ENCODE results near the gene EBNA1BP2. TPM values are rescaled to one million over a fixed set of nuclear protein-coding genes. Genes with fewer than 3 reads are reported as not detected.

The EBNA1BP2 gene
- total RNA-seq, 1 experiment from 2014 or later: 109 TPM

- CTCF ChIA-PET: no interaction called here
- no TSS peak for BruUV-seq (replicated peaks)
- no peaks in the 10 kb centered on the region for H3K27me3 ChIP-seq (ENCODE audit: insufficient read depth, low read length)
- no peak overlapping the region for H3K9ac ChIP-seq (ENCODE audit: low read length)
- POLR2A ChIA-PET: no interaction called here
- intact Hi-C loops (cut with micrococcal nuclease): no loop called here
- DNase-seq (ENCODE audit: low read depth, low spot score): no peak
- H3K27ac ChIP-seq (ENCODE audit: low read depth, low read length): no peak overlapping the region
- peaks cover 5 to 9% of the 10 kb centered on the region in 2 experiments; a peak in 2 of 4 replicates for H3K36me3 ChIP-seq (ENCODE audit: control insufficient read depth in 1 of 2, insufficient read depth in 2 of 2, low read length in 2 of 2)
- H3K4me2 ChIP-seq (ENCODE audit: low read length): no peak overlapping the region
- RAD21 ChIA-PET (ENCODE audit: low non-redundant PET in 1 of 2, low total read pairs in 2 of 2, uncharacterized antibody in 2 of 2, unreplicated experiment in 2 of 2): no interaction called here
- no peaks in the 10 kb centered on the region for H3K9me3 ChIP-seq (ENCODE audit: control insufficient read depth in 1 of 2, insufficient read depth in 1 of 2, low read depth in 1 of 2, low read length in 2 of 2)
- H3K79me2 ChIP-seq (ENCODE audit: insufficient read depth, low read length): peaks cover 23% of the 10 kb centered on the region
- no peak overlapping the region for H3K4me3 ChIP-seq (replicated peaks in 1 of 2; ENCODE audit: low read depth in 1 of 2, low read length in 2 of 2)
- no peak overlapping the region for H2AFZ ChIP-seq (ENCODE audit: low read depth, low read length, poor library complexity, severe bottlenecking)
- no peak for TF ChIP-seq CBX3 (IDR thresholded peaks at IDR 0.05; ENCODE audit: low read depth)
- no peak for TF ChIP-seq POLR2A (IDR thresholded peaks at IDR 0.05; ENCODE audit: borderline replicate concordance, extremely low read depth, insufficient read depth, insufficient read length)
- no peak for TF ChIP-seq REST (IDR thresholded peaks at IDR 0.05; ENCODE audit: low read depth)
- no peak for TF ChIP-seq SIN3A (IDR thresholded peaks at IDR 0.05; ENCODE audit: low read depth)
- H3K4me1 ChIP-seq (ENCODE audit: control insufficient read depth in 1 of 2, insufficient read depth in 2 of 2, low read length in 2 of 2): peaks cover 5 to 7% of the 10 kb centered on the region in 2 experiments
- H3K9me2 ChIP-seq (ENCODE audit: insufficient read depth): no peaks in the 10 kb centered on the region
- no peak for ATAC-seq
- no peaks in the 10 kb centered on the region for H4K20me1 ChIP-seq (ENCODE audit: insufficient read depth)
Observed at GRCh38 chr1:43174873-43175272, 2.8 kb upstream of the EBNA1BP2 start.

GRCh38 chr1:43172527-43172972 lies 460 bp upstream of the EBNA1BP2 start:
- Histone ChIP-seq H2AFZ (ENCODE audit: low read depth, low read length, poor library complexity, severe bottlenecking) (peak overlapping the region; percentile 87), H3K9ac (ENCODE audit: low read length) (peak overlapping the region; percentile 92), H3K27ac (ENCODE audit: low read depth, low read length) (peak overlapping the region; percentile 65), H3K4me1 (ENCODE audit: control insufficient read depth in 1 of 2, insufficient read depth in 2 of 2, low read length in 2 of 2) (peaks cover 5 to 7% of the 10 kb centered on the region in 2 experiments), H3K79me2 (ENCODE audit: insufficient read depth, low read length) (peaks cover 41% of the 10 kb centered on the region), H3K4me2 (ENCODE audit: low read length) (peak overlapping the region; percentile 94), H3K36me3 (ENCODE audit: control insufficient read depth in 1 of 2, insufficient read depth in 2 of 2, low read length in 2 of 2) (peaks cover 27 to 32% of the 10 kb centered on the region in 2 experiments), H3K9me3 (ENCODE audit: control insufficient read depth in 1 of 2, insufficient read depth in 1 of 2, low read depth in 1 of 2, low read length in 2 of 2) (no peaks in the 10 kb centered on the region), H3K9me2 (ENCODE audit: insufficient read depth) (no peaks in the 10 kb centered on the region), H3K27me3 (ENCODE audit: insufficient read depth, low read length) (no peaks in the 10 kb centered on the region), H4K20me1 (ENCODE audit: insufficient read depth) (no peaks in the 10 kb centered on the region), H3K4me3 (replicated peaks in 1 of 2; ENCODE audit: low read depth in 1 of 2, low read length in 2 of 2) (peak overlapping the region; percentile 97 to 98)
- ChIA-PET CTCF (interaction anchor here (0.6 kb wide), 1 partner anchor 99 kb away, joined by 3 read pairs; no protein-coding TSS in a partner anchor), POLR2A (interaction anchor here (1.0 to 1.1 kb wide), 2 partner anchors 12 to 326 kb away, joined by 3 to 4 read pairs; partner anchors contain the start of gene ZNF691), RAD21 (ENCODE audit: low non-redundant PET in 1 of 2, low total read pairs in 2 of 2, uncharacterized antibody in 2 of 2, unreplicated experiment in 2 of 2) (no interaction called here)
- intact Hi-C loops (cut with micrococcal nuclease): no loop called here
- peak; percentile 96 for TF ChIP-seq MAX (IDR thresholded peaks at IDR 0.05)
- no peak for TF ChIP-seq POLR2A (IDR thresholded peaks at IDR 0.05; ENCODE audit: borderline replicate concordance, extremely low read depth, insufficient read depth, insufficient read length)
- 0 out of 2 replicates have a peak, but pooled peaks have one; percentile 18 for TF ChIP-seq SP1 (IDR thresholded peaks at IDR 0.05; ENCODE audit: low read depth)
- TF ChIP-seq CBX3 (IDR thresholded peaks at IDR 0.05; ENCODE audit: low read depth): peak; percentile 96
- DNase-seq (ENCODE audit: low read depth, low spot score) (peak; percentile 84), ATAC-seq (peak; percentile 86)
- no TSS peak for BruUV-seq (replicated peaks)
